GM23248 (cell line): ENCODE data around the gene NFYB.

ENCODE experiments used
- EZH2 ChIP-seq: fragments of 200-600 bp; sonication (generic); IDR thresholded peaks from 2 replicates; pipeline ENCODE4 v1.6.1; 2018; ENCODE audit warnings: antibody characterized with exemption, mild to moderate bottlenecking; ENCODE audit not compliant: insufficient read depth, poor library complexity, severe bottlenecking
- EZH2phosphoT487 ChIP-seq: fragments of 200-600 bp; sonication (generic); IDR thresholded peaks from 2 replicates; pipeline ENCODE4 v1.6.1; 2018; ENCODE audit warnings: antibody characterized with exemption, moderate library complexity, mild to moderate bottlenecking, low read depth; ENCODE audit not compliant: insufficient read depth

GRCh38 chr12:104079024-104079423, 59.0 kb downstream of the NFYB start:
- TF ChIP-seq EZH2phosphoT487 (no peak), EZH2 (no peak)
